Stimulated activated CD4-positive, alpha-beta T cell treated with anti-CD3 and anti-CD28 coated beads, Interleukin-12 subunit alpha, Interleukin-12 subunit beta, amount 100 ng/mL, for 48 hours (primary cell): ENCODE measurements around the gene KLF15.
"Not testable (repeated sequence)": the region's sequence is repeated elsewhere in the genome, so short reads cannot be mapped to it uniquely, and the experiment has no call there.

Experiments
- DNase-seq, 3 donors: peaks; one replicate each; pipeline ENCODE4 v3.0.0-alpha.2; 2020; ENCODE audit warnings: low read depth in 2 of 3, low spot score in 1 of 3

KLF15 gene

DNA sequence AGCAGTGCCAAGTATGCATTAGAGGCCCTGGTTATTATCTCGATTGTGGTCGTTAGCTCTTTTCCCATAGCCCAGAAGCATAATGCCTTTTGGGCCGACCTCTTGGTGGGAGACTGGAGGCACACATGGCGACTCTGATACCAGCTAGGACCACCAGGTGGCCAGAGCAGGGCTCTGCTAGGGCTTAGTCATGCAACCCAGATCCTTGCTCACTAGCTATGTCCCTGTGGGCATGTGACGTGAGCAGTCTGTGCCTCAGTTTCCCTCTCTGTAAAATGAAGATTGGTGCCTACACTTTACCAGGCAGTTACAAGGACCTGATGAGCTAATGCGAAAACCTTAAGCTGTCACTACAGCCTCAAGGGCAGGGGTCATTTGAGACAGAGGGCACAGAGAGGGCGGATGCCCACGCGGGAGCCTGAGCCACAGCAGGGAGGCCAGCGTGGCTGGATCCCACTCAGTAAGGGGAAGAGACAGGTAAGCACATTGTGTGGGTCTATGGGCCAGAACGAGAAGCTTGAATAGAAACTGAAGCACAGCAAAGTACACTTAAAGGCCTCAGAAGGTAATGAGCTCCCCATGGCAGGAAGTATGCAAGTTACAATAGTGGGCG is 8.8 kb downstream of the KLF15 start:
- no peak for DNase-seq

GRCh38 chr3:126347543-126348161 is 9.6 kb downstream of the KLF15 start:
- no peak for DNase-seq

DNA sequence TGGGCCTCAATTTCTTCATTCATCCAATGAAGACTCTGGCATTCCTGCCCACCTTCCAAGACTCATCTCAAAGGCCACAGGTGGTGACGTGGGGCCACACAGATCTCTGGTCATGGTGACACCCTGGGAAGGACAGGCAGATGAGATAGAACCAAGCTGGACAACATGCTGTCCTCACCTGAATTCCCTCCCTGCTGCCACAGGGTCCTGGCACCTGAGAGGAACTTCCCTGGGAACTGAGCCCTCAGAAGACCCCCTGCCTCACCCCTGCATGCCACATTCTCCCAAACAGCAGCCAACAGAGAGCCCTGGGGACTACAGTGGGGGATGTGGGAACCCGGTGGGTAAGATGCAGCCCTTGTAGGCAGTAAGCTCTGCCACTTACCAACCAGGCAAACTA is 10.7 kb downstream of the KLF15 start:
- no peak for DNase-seq

DNA sequence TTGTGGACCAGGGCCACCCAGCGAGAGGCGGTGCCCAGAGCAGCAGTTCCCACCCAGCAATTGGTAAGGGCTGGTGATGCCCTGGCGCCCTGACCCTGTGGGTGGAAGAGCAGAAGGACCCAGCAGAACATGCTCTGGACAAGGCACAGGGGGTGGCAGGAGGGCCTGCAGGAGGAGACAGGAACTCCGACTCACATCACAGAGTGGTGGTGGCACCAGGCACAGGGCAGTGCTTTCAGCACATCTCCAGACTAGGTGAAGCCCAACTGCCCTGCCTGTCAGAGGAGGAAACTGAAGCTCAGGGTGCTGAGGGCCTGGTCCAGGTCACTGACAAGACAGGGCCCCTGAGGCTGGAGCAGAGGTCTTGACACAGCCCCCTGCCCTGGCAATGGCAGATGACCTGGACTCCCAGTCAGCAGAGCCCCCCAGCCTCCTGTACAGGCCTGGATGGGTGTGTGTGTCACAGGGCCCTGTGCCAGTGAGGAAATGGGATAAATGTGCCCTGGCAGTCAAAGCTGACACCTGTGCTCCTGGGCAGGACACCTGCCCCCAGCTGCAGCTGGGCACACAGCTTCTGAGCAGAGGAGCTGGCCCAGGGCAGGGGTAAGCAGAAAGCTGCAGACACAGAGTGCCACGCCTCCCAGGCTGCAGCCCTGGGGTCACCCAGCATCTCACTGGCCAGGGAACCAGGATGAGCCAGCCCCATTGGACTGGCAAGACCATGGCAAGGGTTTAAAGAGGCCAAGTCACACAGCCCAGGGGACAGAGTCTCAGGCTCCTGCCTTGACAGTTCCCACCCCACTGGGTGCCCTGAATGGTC is 11.4 kb downstream of the KLF15 start:
- no peak for DNase-seq

DNA sequence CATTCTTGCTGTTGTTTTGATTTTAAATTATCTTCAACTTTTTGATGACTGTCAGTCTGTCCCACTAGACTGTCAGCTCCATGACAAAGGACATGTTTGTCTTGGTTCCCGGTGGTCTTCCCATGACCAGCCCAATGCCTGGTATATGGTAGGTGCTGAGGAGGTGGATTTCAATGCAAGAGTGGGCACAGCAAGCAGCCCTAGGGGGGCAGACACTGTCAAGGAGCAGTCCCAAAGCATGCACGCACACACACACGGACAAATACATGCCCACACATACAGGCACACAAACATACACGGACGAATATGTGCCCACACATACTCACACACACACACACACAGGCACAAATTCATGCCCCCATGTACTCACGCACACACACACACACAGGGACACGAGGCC is 12.0 kb downstream of the KLF15 start:
- DNase-seq: no peak

- no peak for DNase-seq
Measured at GRCh38 chr3:126344380-126345041, 12.7 kb downstream of the KLF15 start.

DNA sequence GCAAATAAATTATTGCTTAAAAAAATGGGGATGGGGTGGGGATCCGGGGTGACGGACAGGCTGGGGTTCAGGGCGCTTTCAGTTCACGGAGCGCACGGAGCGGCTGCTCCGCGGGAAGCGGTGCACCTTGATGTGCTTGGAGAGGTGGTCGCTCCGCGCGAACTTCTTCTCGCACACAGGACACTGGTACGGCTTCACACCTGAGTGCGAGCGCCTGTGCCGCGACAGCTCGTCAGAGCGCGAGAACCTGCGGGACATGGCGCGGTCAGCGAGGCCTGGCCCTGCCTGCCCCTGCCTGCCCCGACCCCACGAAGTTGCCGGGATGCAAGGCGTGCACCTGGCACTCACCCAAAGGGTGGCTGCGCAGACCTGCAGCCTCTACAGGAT is 13.6 kb downstream of the KLF15 start:
- no peak for DNase-seq

DNA sequence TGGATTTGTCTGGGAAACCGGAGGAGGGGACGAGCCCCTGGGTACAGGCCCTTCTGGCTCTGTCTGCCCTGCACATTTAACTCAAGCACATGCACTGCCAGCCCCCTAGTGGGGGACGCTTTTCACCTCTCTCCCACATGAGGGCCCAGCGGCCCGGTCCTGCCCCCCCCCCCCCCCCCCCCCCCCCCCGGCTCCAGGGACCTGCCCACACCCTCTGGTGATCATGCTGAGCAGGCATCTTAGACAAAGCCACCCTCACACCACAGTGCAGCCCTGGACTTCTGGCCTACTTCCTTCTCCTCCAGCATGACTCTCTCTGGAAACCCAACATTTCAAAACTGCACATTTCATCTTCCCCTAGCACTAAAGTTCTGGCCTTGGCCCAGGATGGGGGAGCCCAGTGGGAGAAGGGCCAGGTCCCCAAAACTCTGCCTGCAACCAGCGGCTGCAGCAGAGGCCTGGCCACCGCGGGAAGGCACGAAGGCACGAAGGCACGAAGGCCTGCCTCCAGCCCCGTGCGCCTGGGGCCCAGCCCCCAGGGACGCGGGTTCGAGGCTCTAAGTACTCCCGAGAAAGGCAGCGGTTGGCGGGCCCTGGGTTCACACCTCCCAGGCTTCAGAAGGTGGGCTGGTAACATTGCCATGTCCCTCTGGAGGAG is 14.1 kb downstream of the KLF15 start:
- no peak for DNase-seq

DNA sequence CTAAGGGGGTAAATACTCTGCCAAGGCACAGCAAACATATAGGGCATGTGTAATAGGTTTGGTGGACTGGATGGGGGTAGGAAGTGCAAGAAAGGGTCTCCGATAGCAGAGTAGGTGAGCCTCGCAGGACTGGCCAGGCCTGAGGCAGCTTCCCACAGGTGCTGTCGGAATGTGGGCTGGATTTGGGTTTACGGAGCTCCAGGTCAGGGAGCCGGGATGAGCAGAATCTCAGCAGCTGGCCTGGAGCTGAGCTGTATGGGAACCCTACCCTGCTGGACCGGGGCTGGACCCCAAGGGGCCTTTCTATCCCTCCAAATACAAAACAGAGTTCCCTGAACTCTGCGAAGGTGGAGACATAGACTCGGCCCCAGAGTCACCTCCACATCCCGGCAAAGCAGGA is 15.0 kb downstream of the KLF15 start:
- DNase-seq: no peak

GRCh38 chr3:126341755-126342150 is 15.5 kb downstream of the KLF15 start:
- DNase-seq: no peak

- DNase-seq: no peak
Measured at GRCh38 chr3:126340943-126341754, 16.1 kb downstream of the KLF15 start.

DNA sequence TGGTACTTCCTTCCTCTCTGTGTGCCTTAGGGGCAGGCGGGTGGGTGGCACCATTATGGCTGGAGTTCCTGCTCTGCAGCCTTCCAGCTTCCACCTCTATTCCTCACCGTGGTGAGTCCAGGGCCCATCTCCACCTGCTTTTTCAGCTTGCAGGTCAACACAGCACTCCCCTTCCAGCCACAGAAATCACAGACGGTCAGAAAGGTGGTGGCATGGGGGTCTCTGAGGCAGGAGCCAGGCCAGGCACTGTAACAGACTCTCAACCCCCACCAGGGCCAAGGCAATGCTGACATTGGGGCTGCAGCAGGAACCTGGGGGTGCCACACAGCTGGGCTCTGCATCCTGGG is 16.6 kb downstream of the KLF15 start:
- no peak for DNase-seq

DNA sequence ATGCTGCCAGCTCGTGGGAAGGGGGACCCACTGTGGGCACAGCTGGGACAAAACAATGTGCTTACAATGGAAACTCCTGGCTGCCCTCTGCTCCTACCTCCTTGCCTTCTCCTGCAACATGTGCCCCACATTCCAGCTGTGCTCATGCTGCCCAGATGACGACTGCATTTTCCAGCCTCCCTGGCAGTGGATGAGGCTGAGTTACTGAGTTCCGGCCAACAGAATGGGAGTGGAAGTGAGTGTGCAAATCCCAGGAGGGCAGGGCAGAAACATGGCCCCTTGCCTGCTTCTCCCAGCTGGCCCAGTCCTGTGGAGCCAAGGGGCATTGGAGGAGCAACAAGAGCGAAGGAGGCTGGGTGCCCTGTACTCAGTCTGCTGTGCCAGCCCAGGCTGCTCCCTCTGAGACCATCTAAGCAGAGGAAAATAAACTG is 17.1 kb downstream of the KLF15 start:
- DNase-seq: no peak

DNA sequence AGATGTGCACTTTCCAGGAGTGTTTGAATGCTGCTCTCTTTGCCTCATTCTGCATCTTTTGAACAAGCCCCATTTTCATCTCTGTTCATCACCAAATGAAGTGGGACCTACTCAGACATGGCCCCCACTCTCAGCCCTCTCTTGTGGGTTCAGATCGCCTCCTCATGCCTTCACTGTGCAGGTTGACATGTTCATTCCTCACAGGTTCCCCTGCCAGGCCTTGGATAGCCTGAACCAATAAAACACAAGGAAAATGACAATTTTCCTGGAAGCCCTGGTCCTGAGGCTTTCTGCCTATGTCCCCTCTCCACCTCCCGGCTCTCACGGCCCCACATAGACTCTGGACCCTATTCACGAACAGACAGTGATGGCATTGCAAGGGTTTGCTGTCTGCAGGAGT is 17.7 kb downstream of the KLF15 start:
- DNase-seq: no peak

- DNase-seq: no peak
Measured at GRCh38 chr3:126338790-126339288, 18.4 kb downstream of the KLF15 start.

DNA sequence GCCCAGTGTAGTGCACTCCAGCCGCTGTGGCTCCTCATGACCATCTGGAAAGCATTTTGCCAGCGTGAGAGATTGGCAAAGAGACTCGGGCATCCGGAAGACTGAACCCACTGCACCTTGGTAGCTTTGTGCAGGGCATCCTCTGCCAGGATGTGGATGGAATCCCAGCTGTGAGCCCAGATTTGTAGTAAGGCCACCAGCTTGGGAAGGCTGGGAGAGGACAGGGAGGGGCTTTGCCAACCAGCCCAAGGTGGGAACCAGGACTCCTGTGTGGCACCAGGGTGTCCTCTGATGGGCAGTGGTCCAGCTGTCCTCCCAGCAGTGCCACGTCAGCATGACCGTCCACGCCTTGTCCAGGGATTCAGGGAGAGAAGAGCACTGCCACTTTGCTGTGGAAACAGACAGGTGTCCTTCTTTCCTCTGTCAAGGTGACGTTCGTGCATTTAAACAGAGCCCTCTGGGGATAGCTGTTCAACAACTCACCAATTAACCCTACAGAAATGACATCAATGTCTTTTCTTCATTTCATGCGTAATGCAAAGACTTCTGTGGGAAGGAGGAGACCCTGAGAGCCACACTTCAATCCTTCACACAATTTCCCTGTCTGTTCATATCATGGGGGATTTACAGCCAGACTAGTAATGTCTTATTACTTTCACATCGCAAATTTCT is 19.1 kb downstream of the KLF15 start:
- DNase-seq: no peak

- not testable (repeated sequence) for DNase-seq
Measured at GRCh38 chr3:126331812-126332336, 25.3 kb downstream of the KLF15 start.

DNA sequence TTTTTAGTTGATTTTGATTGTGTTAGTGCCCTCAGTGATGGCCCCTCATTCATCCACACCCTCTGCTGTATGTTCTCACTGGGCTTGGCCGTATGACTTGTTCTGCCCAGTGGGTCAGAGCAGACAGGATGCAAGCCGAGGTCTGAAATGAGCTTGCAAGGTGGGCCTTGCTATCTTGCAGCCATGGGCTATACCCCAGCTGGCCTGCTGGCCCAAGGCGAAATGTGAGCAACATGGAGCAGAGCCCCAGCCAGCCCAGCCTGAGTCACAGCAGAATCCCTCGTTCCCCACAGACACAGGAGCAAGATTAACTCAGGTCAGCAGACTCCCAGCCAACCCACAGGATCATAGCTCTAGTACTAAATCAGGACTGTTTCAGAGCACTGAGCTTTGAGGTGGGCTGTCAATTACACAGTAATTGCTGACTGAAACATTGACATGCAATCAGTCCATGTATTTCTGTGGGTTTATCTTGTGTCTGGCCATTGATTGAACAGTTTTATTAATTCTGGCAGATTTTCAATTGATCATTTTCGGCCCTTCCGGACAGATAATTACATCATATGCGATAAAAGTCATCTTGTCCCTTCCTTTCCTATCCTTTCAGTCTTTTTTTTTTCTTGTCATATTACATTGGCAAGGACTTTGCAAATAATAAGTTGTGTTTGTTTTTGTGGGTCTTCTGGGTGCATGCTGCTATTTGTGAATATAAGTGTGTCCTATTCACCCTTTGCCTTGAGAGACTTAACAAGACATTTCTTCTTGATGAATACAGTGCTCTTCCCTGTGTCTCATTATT is 27.1 kb downstream of the KLF15 start:
- DNase-seq: no peak

DNA sequence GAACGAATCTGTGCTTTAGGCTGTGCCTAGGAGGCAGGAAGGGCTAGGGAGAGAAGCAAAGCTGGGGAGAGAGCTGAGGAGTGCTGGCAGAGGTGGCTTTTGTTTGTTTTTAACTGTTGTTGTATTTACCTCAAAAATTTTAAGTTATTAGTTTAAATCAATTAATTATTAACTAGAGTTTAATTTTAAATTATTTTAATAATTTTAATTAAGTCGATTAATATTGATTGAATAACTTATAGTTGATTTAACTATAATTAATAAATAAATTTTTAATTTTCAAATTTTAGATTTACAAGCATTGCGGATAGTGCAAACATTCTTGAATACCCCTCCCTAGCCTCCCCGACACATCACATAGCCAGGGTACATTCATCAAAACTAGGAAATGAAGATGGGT is 30.6 kb downstream of the KLF15 start:
- no peak for DNase-seq
